Natural killer cell (primary cell): ENCODE measurements around the gene HNRNPAB. TPM values are rescaled to one million over a fixed set of nuclear protein-coding genes. Genes with fewer than 3 reads are reported as not detected.

ENCODE experiments used
- ATAC-seq, 3 donors: fragments of 150-1000 bp in 2 of 3; fragments of 200-7000 bp in 1 of 3; cut with Tn5 transposase; 1 replicate in 1 of 3; 2 replicates in 2 of 3; pipeline ENCODE4 v1.10.0; 2021; ENCODE audit warnings: mild to moderate bottlenecking in 2 of 3, moderate library complexity in 2 of 3
- DNase-seq, 2 donors: peaks; one replicate each; pipeline versions ENCODE4 v3.0.0 to v3.0.0-alpha.2; 2013 to 2021; ENCODE audit warnings: mixed read lengths in 1 of 2
- H3K27ac ChIP-seq: one replicate; pipeline ENCODE4 v1.5.1; 2013; ENCODE audit warnings: mild to moderate bottlenecking, low read length
- H3K27me3 ChIP-seq: one replicate; pipeline ENCODE4 v1.6.1; 2013; ENCODE audit warnings: low read length; ENCODE audit not compliant: control insufficient read depth, insufficient read depth
- H3K36me3 ChIP-seq: one replicate; pipeline ENCODE4 v1.6.1; 2013; ENCODE audit warnings: low read length; ENCODE audit not compliant: control insufficient read depth, insufficient read depth
- H3K4me1 ChIP-seq: one replicate; pipeline ENCODE4 v1.6.1; 2013; ENCODE audit warnings: low read length; ENCODE audit not compliant: control insufficient read depth, insufficient read depth
- H3K4me3 ChIP-seq: one replicate; pipeline ENCODE4 v1.5.1; 2013; ENCODE audit warnings: low read length
- H3K9me3 ChIP-seq: one replicate; pipeline ENCODE4 v1.6.1; 2013; ENCODE audit warnings: low read length; ENCODE audit not compliant: control insufficient read depth, insufficient read depth
- H3K27ac Mint-ChIP-seq, 2 donors: one replicate each; pipeline ENCODE4 v1.8.0; 2022; ENCODE audit warnings: mild to moderate bottlenecking in 2 of 2, mixed read lengths in 2 of 2, moderate library complexity in 1 of 2
- H3K27me3 Mint-ChIP-seq, 2 donors: one replicate each; pipeline ENCODE4 v1.8.0; 2022; ENCODE audit warnings: low read depth in 2 of 2, mixed read lengths in 2 of 2
- H3K36me3 Mint-ChIP-seq: one replicate; pipeline ENCODE4 v1.8.0; 2022; ENCODE audit warnings: mixed read lengths
- H3K4me1 Mint-ChIP-seq, 2 donors: one replicate each; pipeline ENCODE4 v1.8.0; 2022; ENCODE audit warnings: mixed read lengths in 2 of 2
- H3K4me3 Mint-ChIP-seq: one replicate; pipeline ENCODE4 v1.8.0; 2022; ENCODE audit warnings: mild to moderate bottlenecking, moderate library complexity, mixed read lengths
- H3K9me3 Mint-ChIP-seq, 2 donors: one replicate each; pipeline ENCODE4 v1.8.0; 2022; ENCODE audit warnings: mixed read lengths in 2 of 2
- WGBS: methylation state at CpG from one replicate; pipeline ENCODE4 v1.1.7; 2013; ENCODE audit warnings: missing lambda C conversion rate; ENCODE audit not compliant: insufficient coverage; 5-methylcytosine and 5-hydroxymethylcytosine counted together
- intact Hi-C: fragments of 100-400 bp; cut with micrococcal nuclease; formaldehyde crosslinking; loops from one replicate; pipeline ENCODE4 v1.14.2; 2022
- total RNA-seq, 4 donors: library from RNA; stranded (reverse); fragments of 120-200 nt in 1 of 4; gene quantifications; one replicate each; pipeline versions ENCODE4 v1.2.3 to v1.2.4, GENCODE V29; 2013 to 2022
- TF ChIP-seq, protein P1 (sequence below): fragments of 200-600 bp; IDR thresholded peaks from one replicate; pipeline ENCODE4 v1.8.0; 2022; ENCODE audit warnings: antibody characterized with exemption

HNRNPAB gene
- total RNA-seq, 3 donors from 2014 or later (not counting 1 experiment from before 2014, with no cell fraction given): 77.6 to 98.4 (median 88.4) TPM

DNA sequence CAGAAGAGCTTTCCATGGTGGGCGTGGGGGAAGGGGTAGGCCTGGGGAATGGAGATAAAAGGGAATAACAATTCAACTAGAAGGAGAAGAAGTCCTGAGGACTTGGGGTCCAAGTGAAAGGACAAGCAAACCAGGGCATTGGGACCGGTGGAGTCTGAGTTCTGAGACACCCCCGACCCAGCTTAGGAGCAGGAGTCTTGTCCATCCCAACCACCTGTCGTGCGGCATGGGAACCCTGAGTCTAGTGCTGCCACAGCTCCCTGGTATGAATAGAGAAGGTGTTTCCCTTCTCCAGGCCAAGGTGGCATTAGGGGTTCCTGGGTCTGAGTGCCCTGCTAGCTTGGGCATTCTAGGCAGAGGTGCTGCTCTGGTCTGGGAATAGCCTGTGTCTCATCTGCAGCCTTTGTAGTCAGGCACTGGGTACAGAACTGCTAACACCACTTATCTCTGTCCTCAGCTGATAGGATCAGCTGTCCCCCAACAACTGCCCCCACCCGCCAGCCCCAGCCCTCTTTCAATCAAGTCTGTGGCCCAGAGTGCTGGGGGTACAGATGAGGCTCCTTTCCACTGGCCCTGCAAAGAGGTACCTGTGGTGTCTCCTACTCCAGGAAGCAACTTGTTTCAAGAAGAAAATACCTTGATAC is 9.9 kb downstream of the HNRNPAB start:
- no peak overlapping the region for H3K27ac ChIP-seq
- H3K4me3 ChIP-seq: no peak overlapping the region
- intact Hi-C loops: no loop called here
- ATAC-seq (no peak), DNase-seq (no peak)
- no peaks in the 10 kb centered on the region for H3K27me3 Mint-ChIP-seq
- no peak overlapping the region for H3K4me3 Mint-ChIP-seq
- peaks cover 88% of the 10 kb centered on the region for H3K36me3 ChIP-seq
- H3K9me3 ChIP-seq: no peaks in the 10 kb centered on the region
- TF ChIP-seq, protein P1, sequence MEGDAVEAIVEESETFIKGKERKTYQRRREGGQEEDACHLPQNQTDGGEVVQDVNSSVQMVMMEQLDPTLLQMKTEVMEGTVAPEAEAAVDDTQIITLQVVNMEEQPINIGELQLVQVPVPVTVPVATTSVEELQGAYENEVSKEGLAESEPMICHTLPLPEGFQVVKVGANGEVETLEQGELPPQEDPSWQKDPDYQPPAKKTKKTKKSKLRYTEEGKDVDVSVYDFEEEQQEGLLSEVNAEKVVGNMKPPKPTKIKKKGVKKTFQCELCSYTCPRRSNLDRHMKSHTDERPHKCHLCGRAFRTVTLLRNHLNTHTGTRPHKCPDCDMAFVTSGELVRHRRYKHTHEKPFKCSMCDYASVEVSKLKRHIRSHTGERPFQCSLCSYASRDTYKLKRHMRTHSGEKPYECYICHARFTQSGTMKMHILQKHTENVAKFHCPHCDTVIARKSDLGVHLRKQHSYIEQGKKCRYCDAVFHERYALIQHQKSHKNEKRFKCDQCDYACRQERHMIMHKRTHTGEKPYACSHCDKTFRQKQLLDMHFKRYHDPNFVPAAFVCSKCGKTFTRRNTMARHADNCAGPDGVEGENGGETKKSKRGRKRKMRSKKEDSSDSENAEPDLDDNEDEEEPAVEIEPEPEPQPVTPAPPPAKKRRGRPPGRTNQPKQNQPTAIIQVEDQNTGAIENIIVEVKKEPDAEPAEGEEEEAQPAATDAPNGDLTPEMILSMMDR: no peak
- peaks cover 10% of the 10 kb centered on the region for H3K4me1 ChIP-seq
- no peaks in the 10 kb centered on the region for H3K9me3 Mint-ChIP-seq
- WGBS: 97% methylated on average over 6 of the region's 6 CpGs
- no peaks in the 10 kb centered on the region for H3K27me3 ChIP-seq
- peaks cover 15 to 31% of the 10 kb centered on the region in 2 donors for H3K4me1 Mint-ChIP-seq
- H3K27ac Mint-ChIP-seq: peak overlapping the region; percentile 23 to 37
- no peaks in the 10 kb centered on the region for H3K36me3 Mint-ChIP-seq

DNA sequence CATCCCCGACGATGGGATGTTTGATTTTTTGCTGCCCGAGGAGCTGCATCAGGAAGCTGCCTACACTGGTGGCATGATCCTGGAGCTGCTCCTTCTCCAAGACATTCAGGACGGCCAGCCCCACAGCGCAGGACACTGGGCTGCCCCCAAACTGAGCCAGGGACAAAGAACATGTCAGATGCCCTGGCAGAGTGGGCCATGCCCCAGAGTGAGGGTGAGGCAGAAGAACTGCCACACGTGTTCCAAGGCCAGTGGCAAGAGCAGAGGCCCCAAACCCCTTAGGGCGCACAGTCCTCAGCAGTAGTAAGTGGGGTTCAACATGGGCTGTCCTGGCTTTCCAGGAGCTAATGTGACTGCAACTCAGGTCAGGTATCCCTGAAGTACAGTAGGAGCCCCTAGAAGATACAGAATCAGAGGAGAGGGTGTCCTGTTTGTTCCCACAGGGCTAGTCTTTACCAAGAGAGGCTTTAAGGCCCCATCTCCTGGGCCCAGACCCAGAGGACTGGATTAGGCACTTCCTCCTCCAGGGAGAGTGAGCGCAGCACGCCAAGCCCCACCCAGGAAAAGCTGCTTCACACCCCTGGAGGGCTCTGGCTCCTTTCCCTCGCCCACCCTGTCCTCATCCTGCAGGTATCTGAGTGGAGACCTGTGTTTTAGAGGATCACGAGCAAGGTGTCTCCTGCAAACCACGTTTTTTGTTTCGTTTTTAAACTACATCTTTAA is 11.1 kb downstream of the HNRNPAB start:
- Histone ChIP-seq H3K27ac (no peak overlapping the region), H3K9me3 (no peaks in the 10 kb centered on the region), H3K27me3 (no peaks in the 10 kb centered on the region), H3K4me1 (peaks cover 10% of the 10 kb centered on the region), H3K36me3 (peaks cover 77% of the 10 kb centered on the region), H3K4me3 (no peak overlapping the region)
- H3K4me3 Mint-ChIP-seq: no peak overlapping the region
- H3K36me3 Mint-ChIP-seq: no peaks in the 10 kb centered on the region
- no peaks in the 10 kb centered on the region for H3K27me3 Mint-ChIP-seq
- TF ChIP-seq, protein P1: no peak
- H3K9me3 Mint-ChIP-seq: no peaks in the 10 kb centered on the region
- peak overlapping the region; percentile 23 to 37 for H3K27ac Mint-ChIP-seq
- H3K4me1 Mint-ChIP-seq: peaks cover 17 to 21% of the 10 kb centered on the region in 2 donors
- no peak for DNase-seq
- intact Hi-C loops: no loop called here
- ATAC-seq: no peak
- WGBS: 84% methylated on average over 10 of the region's 13 CpGs

DNA sequence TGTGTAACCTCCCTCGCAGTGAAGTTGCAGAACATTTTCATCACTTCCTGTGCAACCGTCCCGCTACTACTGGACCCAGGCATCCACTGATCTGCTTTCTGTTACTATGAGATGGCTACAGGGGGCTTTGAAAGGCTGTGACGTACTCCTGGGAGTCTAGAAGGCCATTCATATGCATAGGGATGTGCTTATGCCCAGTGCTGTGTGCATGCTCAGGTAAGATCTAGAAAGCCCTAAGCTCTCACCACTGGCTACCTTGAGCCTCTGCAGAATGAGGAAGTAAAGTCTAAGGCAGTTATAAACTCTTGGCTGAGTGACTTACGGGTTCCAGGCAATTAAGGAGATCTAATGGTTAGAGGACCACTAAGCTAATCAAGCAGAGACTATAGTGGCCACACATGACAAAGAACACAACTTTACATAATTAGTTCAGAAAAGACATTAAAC is 11.8 kb downstream of the HNRNPAB start:
- Mint-ChIP-seq H3K4me3 (no peak overlapping the region), H3K27me3 (no peaks in the 10 kb centered on the region), H3K27ac (peak overlapping the region in 1 of 2 donors; percentile 51), H3K9me3 (no peaks in the 10 kb centered on the region), H3K4me1 (peaks cover 23 to 28% of the 10 kb centered on the region in 2 donors), H3K36me3 (no peaks in the 10 kb centered on the region)
- Histone ChIP-seq H3K27me3 (no peaks in the 10 kb centered on the region), H3K9me3 (no peaks in the 10 kb centered on the region), H3K36me3 (peaks cover 70% of the 10 kb centered on the region), H3K4me1 (peaks cover 10% of the 10 kb centered on the region), H3K27ac (no peak overlapping the region), H3K4me3 (no peak overlapping the region)
- DNase-seq (no peak), ATAC-seq (no peak)
- 85% methylated on average over 5 of the region's 5 CpGs for WGBS
- intact Hi-C loops: no loop called here
- TF ChIP-seq, protein P1: no peak
